Skin epidermis (tissue), 12 donors: Measurements from ENCODE around the gene CALN1.
"Not testable (repeated sequence)": the region's sequence is repeated elsewhere in the genome, so short reads cannot be mapped to it uniquely, and the experiment has no call there.

Experiments used
- H3K27ac ChIP-seq, 21 experiments: fragments of 200-600 bp; sonication (generic) in 11 of 21; one replicate each; pipeline ENCODE4 v1.5.0; 2020; ENCODE audit warnings: mild to moderate bottlenecking in 3 of 21, inconsistent platforms in 2 of 21, moderate library complexity in 2 of 21
- H3K4me3 ChIP-seq, 7 experiments: fragments of 200-600 bp; sonication (generic) in 2 of 7; one replicate each; pipeline ENCODE4 v1.5.0; 2020; ENCODE audit warnings: inconsistent platforms in 2 of 7, mild to moderate bottlenecking in 2 of 7, moderate library complexity in 1 of 7

CALN1 gene

GRCh38 chr7:71937840-71938371 lies 474.2 kb downstream of the CALN1 start:
- Histone ChIP-seq H3K27ac (no peak overlapping the region), H3K4me3 (no peak overlapping the region)

GRCh38 chr7:71935674-71936073 lies 476.5 kb downstream of the CALN1 start:
- H3K4me3 ChIP-seq: no peak overlapping the region
- no peak overlapping the region for H3K27ac ChIP-seq

GRCh38 chr7:71933426-71933825 lies 478.7 kb downstream of the CALN1 start:
- no peak overlapping the region for H3K27ac ChIP-seq
- no peak overlapping the region for H3K4me3 ChIP-seq

- Histone ChIP-seq H3K27ac (no peak overlapping the region), H3K4me3 (no peak overlapping the region)
These were observed 486.5 kb downstream of the CALN1 start for GRCh38 chr7:71925663-71926062.

GRCh38 chr7:71914204-71914603 lies 497.9 kb downstream of the CALN1 start:
- not testable (repeated sequence) for H3K27ac ChIP-seq, H3K4me3 ChIP-seq

- Histone ChIP-seq H3K27ac (no peak overlapping the region), H3K4me3 (no peak overlapping the region)
These were observed 499.7 kb downstream of the CALN1 start for GRCh38 chr7:71912476-71912875.

- H3K4me3 ChIP-seq: no peak overlapping the region
- H3K27ac ChIP-seq: no peak overlapping the region
These were observed 501.1 kb downstream of the CALN1 start for GRCh38 chr7:71911051-71911450.

GRCh38 chr7:71905821-71906220 lies 506.3 kb downstream of the CALN1 start:
- Histone ChIP-seq H3K4me3 (no peak overlapping the region), H3K27ac (no peak overlapping the region)

- Histone ChIP-seq H3K27ac (no peak overlapping the region), H3K4me3 (no peak overlapping the region)
These were observed 507.7 kb downstream of the CALN1 start for GRCh38 chr7:71904484-71904883.

GRCh38 chr7:71900556-71900955 lies 511.6 kb downstream of the CALN1 start:
- Histone ChIP-seq H3K4me3 (no peak overlapping the region), H3K27ac (no peak overlapping the region)

GRCh38 chr7:71896535-71896934 lies 515.6 kb downstream of the CALN1 start:
- Histone ChIP-seq H3K4me3 (no peak overlapping the region), H3K27ac (no peak overlapping the region)

- H3K27ac ChIP-seq: no peak overlapping the region
- no peak overlapping the region for H3K4me3 ChIP-seq
These were observed 526.1 kb downstream of the CALN1 start for GRCh38 chr7:71886046-71886445.

GRCh38 chr7:71885487-71885886 lies 526.7 kb downstream of the CALN1 start:
- no peak overlapping the region for H3K4me3 ChIP-seq
- H3K27ac ChIP-seq: no peak overlapping the region

GRCh38 chr7:71883415-71883814 lies 528.7 kb downstream of the CALN1 start:
- no peak overlapping the region for H3K4me3 ChIP-seq
- H3K27ac ChIP-seq: no peak overlapping the region

- Histone ChIP-seq H3K27ac (no peak overlapping the region), H3K4me3 (no peak overlapping the region)
These were observed 540.7 kb downstream of the CALN1 start for GRCh38 chr7:71871446-71871845.

GRCh38 chr7:71870812-71871211 lies 541.3 kb downstream of the CALN1 start:
- Histone ChIP-seq H3K4me3 (no peak overlapping the region), H3K27ac (no peak overlapping the region)

GRCh38 chr7:71868797-71869196 lies 543.3 kb downstream of the CALN1 start:
- H3K27ac ChIP-seq: no peak overlapping the region
- H3K4me3 ChIP-seq: no peak overlapping the region

- Histone ChIP-seq H3K4me3 (no peak overlapping the region), H3K27ac (no peak overlapping the region)
These were observed 544.5 kb downstream of the CALN1 start for GRCh38 chr7:71867626-71868025.

- H3K27ac ChIP-seq: no peak overlapping the region
- H3K4me3 ChIP-seq: no peak overlapping the region
These were observed 547.0 kb downstream of the CALN1 start for GRCh38 chr7:71865172-71865571.

GRCh38 chr7:71864130-71864529 lies 548.0 kb downstream of the CALN1 start:
- H3K27ac ChIP-seq: no peak overlapping the region
- no peak overlapping the region for H3K4me3 ChIP-seq

- Histone ChIP-seq H3K4me3 (no peak overlapping the region), H3K27ac (no peak overlapping the region)
These were observed 551.6 kb downstream of the CALN1 start for GRCh38 chr7:71860572-71860971.

GRCh38 chr7:71857338-71857737 lies 554.8 kb downstream of the CALN1 start:
- no peak overlapping the region for H3K27ac ChIP-seq
- no peak overlapping the region for H3K4me3 ChIP-seq
